ENCODE results near the gene RNF220.
A peak's percentile ranks its signal among the peaks of the same experiment; 100 is the strongest.

RNF220 gene

DNA sequence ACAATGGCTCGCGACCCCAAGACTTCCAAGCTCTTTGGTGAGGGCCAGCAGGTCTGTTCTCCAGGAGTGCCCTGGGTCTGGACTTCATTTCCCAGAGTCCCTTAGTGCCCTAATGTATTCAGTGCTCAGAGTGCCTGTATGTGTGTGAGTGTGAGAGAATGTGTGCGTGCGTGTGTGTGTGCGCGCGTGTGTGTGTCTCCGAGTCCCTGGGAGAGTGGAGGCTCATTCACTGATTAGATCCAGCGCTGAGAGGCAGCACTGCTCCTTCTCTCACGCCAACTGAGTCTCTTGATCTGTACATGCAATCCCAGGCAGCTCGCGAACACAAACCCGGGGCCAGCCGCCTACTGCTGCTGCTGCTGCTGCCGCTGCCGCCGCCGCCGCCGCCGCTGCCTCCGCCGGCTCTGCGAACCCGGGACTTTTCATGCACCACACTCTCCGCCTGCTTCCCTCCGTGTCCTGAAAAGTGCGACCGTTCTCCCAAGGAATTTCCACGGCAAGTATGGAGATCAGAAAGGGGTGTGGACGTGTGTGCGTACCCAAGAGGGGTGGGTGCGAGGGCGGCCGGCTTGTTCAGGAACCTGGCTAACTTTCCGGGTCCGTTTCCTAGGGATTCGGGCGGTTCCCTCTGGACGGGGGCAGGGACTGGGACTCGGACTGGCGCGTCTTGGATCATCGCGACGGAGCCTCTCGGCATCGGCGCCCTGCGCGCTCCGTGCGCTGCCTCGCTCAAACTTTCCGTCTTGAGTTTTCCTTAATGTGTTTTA is at the start of gene RNF220:
RNF220 (plus strand) TSS at position 225 of the 767 bp plus-strand sequence.
- peak; percentile 42 for DNase-seq

DNA sequence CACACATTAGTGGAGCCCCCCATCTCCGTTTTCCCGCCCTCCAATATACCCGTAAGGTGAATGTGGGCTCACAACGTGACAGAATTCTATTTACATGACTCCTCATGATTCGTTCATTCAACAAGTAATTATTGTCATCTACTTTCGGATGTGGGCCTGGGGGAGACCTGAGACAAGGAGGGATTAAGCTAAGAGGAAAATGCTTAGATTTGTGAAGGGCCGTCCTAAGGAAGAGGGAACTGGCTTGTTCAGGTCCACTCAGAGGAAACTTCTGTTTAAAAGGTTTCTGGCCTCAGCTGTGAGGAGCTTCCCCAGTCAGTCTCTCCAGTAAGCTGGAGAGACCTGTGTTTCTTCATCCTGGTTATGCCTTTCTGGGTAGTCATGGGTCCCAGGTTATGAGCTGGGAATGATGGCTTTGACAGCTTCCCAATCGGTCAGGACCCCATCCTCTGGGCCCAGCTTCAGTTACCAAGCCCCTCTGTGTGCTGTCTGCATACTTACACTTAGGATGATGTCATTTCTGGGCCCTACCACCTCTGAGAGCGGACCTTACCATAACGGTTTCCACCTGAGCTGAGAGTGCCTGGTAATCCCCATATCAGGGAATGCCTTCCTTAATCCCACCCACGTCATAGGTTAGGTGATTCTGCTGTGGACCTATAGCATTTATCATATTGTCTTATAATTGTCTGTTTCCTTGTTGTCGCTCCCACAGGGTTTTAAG is 49.3 kb upstream of the RNF220 start:
- no peak for DNase-seq

DNA sequence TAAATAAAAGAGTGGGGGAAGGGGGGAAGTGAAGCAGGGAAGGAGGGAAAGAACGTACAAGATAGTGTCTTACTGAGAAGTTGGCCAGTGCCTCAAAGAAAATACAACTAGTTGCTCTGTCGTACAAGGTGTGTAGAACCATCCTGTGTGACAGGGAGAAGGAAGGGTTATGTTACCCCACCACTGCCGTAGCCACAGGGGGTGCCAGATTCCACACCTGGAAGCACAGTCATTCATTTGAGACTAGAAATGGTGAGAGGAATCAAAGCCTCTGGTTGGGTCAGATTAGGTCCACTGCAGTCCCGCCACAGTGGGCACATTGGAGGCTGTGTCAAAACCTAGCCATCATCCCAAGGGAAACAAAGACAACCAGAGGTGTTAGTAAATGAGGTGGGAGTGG is 47.3 kb upstream of the RNF220 start:
- no peak for DNase-seq

GRCh38 chr1:44359234-44359935 is 45.7 kb upstream of the RNF220 start:
- DNase-seq, result no peak

DNA sequence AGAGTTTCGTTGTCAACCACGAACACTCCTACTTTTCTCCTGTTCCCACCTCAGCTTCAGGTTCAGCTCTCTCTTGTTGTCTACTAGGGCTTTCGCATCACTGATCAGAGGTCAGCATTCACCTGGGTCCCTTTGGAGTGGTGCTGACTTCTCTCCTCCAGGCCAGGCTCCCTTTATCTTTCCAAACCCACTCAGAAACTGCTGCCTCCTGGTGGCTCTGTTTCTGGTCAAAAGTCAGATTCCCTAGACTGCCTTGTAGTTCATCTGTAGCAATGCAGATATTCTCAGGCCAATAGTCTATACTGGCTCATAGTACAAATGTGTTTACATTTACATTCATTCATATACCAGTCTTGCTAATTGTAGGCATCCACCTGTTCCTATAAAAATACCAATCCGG is 43.6 kb upstream of the RNF220 start:
- DNase-seq, result no peak

DNA sequence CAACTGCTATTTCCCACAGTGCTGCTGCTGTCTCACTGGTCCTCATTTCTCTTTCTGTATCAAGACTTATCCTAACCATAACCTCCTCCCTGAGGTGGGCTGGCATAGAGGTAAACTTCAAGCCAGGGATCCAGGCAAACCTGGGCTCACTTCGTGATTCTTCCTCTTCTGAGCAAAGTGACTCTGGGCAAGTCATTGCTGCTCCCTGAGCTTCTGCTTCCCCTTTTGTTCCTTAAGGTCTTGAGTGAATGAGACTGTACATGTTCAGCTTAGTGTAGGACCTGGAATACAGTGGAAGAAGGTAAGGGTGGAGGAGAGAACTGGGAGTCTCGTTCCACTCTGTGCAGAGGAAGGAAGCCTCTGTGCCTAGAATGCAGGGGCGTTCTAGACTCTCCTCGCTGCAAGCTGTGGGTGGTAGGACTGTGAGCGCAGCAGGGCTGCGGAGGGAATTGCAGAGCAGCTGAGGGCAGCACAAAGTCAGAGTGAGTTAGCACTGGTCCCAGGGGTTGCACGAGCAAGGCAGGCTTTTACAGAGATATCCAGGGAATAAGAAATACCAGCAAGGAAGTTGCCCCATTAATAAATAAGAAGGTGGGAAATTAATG is 38.6 kb upstream of the RNF220 start:
- no peak for DNase-seq

DNA sequence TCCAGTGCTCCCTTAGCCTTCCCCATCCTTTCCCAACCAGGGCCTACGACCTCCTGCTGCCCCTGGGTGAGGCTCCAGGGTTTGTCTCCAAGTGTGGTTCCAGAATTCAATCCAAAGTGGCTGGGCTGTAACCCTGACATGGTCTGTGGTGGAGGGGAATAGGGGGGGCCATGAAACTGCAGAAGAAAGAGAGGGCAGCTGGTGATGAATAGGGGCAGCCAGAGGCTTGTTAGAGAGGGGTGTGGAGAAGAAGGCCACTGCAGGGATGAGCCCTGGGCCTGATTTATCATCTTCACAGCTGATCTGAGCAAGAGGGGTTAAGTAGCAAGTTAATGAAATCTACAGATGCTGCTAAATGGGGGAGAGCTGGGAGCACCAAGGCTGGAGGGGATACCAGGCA is 37.1 kb upstream of the RNF220 start:
- no peak for DNase-seq

DNA sequence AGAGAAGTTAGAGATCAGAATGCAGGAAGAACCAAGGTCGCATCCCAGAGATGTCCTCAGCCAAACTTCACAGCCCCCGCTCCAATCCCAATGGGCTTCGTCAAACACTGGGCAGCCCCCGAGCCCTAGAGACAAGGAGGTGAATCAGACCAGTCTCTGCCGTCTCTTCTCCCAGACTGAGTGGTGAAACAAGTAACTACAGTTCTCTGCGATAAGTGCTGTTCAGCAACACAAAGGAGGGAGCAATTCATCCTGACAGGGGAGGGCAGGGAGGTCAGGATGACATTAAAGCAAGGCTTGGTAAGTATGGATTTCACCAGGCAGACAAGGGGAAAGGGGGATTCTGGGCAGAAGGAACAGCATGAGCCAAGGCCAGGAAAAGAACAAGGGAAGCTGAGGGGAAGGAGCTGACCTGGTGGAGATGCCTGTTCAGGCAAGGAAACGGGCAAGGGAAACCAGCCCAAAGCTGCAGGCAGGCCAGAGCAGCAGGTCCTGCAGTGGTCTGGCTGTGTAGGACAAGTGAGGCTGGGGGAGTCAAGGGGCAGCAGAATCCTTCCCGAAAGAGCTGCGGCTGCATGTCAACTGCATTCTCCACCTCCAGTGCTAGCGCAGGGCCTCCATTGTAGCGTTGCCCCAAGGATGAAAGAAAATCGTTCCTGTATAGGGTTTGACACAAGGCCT is 36.4 kb upstream of the RNF220 start:
- no peak for DNase-seq

GRCh38 chr1:44371206-44371605 is 33.8 kb upstream of the RNF220 start:
- no peak for DNase-seq

DNA sequence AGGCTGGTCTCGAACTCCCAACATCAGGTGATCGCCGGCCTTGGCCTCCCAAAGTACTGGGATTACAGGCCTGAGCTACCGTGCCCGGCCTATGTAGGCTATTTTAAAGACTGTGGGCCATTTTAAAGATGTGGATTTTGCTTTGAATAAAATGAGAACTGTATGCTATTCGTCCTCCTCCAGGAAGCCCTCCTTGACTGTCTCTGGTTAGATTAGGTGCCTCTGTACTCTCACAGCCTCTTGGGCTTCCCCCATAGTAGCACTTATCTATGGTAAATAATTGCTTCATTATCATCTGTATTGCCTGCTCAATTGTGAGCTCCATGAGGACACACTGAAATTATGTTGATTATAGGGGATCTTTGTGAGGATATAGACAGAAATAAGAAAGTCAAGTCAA is 29.5 kb upstream of the RNF220 start:
- DNase-seq, result no peak

- DNase-seq, result peak; percentile 51
Observed at GRCh38 chr1:44377925-44378784, 26.9 kb upstream of the RNF220 start.

GRCh38 chr1:44380666-44381177 is 24.3 kb upstream of the RNF220 start:
- DNase-seq, result no peak

GRCh38 chr1:44388551-44388950 is 16.5 kb upstream of the RNF220 start:
- DNase-seq, result no peak

GRCh38 chr1:44389437-44389836 is 15.6 kb upstream of the RNF220 start:
- no peak for DNase-seq

- DNase-seq, result no peak
Observed at GRCh38 chr1:44390277-44390676, 14.8 kb upstream of the RNF220 start.

GRCh38 chr1:44401256-44402228 is 3.5 kb upstream of the RNF220 start:
- no peak for DNase-seq

DNA sequence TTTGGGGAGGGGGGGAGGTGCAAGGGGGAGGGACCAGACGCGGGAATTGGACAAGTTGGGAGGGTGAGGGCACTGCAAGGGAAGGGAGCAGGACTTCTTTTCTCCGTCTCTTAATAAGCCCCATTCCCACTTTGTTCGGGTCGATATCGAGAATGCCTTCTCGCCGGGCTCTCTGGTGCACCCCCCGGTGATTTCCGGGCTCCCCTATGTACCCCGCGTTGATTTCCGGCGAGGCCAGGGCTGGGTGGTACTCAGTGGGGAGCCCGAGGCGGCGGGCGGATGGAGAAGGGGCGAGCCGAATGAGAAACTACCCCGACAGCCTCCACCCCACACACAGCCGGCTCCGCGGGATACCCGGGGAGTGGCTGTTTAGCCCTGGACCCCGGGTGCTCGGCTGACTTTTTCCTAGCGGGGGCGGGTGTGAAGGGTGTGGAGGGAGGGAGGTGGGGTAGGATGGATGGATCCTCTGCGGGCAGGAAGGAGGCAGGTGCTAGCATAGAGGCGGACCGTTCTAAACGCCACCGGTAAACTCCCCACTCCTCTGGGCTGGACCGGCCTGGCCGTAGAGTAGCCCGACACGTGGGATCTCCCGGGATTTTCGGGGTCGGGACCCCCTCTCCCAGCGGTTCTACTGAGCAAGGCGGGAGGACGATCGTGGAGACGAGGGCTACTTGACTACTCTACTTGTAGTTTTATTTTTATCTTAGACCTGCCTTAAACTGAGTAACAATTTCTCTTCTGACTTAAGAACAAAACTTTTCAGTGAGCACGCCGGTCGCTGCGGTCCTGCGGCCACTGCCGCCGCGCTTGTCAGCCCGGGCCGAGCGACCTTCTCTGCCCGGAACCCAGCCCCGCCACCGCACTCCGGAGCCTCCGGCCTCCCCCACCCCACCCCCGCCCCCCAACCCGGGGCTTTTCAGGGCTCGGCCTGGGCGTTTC is 1.0 kb downstream of the RNF220 start:
- DNase-seq, result peak; percentile 24

- peak; percentile 18 for DNase-seq
Observed at GRCh38 chr1:44406737-44407429, 1.8 kb downstream of the RNF220 start.

All from activated CD8-positive, alpha-beta memory T cell treated with anti-CD3 and anti-CD28 coated beads, Interleukin-2, amount 50 U/mL, for 4 hours (primary cell).